PC-3 (cell line): ENCODE measurements around the gene MYO1C. TPM values are rescaled to one million over a fixed set of nuclear protein-coding genes. Genes with fewer than 3 reads are reported as not detected.
"Not testable (repeated sequence)": the region's sequence is repeated elsewhere in the genome, so short reads cannot be mapped to it uniquely, and the experiment has no call there.

Experiments used
- ATAC-seq: fragments of 200-7000 bp; cut with Tn5 transposase; 2 replicates; pipeline ENCODE4 v1.9.1; 2020; ENCODE audit warnings: mild to moderate bottlenecking, moderate library complexity
- BruUV-seq: library from RNA; stranded (reverse); fragments of 400-500 nt; replicated peaks from 2 replicates; lab custom pipeline; 2021; lab: Mats Ljungman, UMichigan
- CTCF ChIA-PET: fragments of 300-600 bp; sonication (Branson Sonifier 250); formaldehyde crosslinking; loops from one replicate; lab custom pipeline; 2022; ENCODE audit warnings: antibody characterized with exemption; lab: Charles Lee
- POLR2A ChIA-PET: fragments of 300-600 bp; sonication (Branson Sonifier 250); formaldehyde crosslinking; loops from one replicate; lab custom pipeline; 2022; ENCODE audit warnings: antibody characterized with exemption; ENCODE audit not compliant: unreplicated experiment; lab: Charles Lee
- DNase-seq: peaks from one replicate; pipeline ENCODE4 v3.0.0-alpha.2; 2015
- H2AFZ ChIP-seq: fragments of 300-600 bp; sonication (generic); 2 replicates; pipeline ENCODE4 v1.6.0; 2016; ENCODE audit warnings: antibody characterized with exemption, low read length
- H3F3A ChIP-seq: fragments of 300-600 bp; sonication (generic); one replicate; pipeline ENCODE4 v1.6.0; 2017; ENCODE audit warnings: antibody characterized with exemption, low read length, control low read depth, mild to moderate bottlenecking; ENCODE audit not compliant: unreplicated experiment
- H3K27ac ChIP-seq: fragments of 300-600 bp; sonication (generic); 2 replicates; pipeline ENCODE4 v1.5.1; 2016; ENCODE audit warnings: mild to moderate bottlenecking, low read length
- H3K27me3 ChIP-seq: fragments of 300-600 bp; sonication (generic); 2 replicates; pipeline ENCODE4 v1.6.1; 2016; ENCODE audit warnings: low read length, mixed read lengths
- H3K36me3 ChIP-seq: fragments of 300-600 bp; sonication (generic); 2 replicates; pipeline ENCODE4 v1.6.1; 2016; ENCODE audit warnings: low read depth, mixed run types, low read length, mixed read lengths
- H3K4me1 ChIP-seq: fragments of 300-600 bp; sonication (generic); 2 replicates; pipeline ENCODE4 v1.5.1; 2016; ENCODE audit warnings: low read length; ENCODE audit not compliant: insufficient read depth
- H3K4me2 ChIP-seq: fragments of 300-600 bp; sonication (generic); 2 replicates; pipeline ENCODE4 v1.6.0; 2016; ENCODE audit warnings: low read length
- H3K4me3 ChIP-seq: fragments of 300-600 bp; sonication (generic); 2 replicates; pipeline ENCODE4 v1.5.1; 2016; ENCODE audit warnings: mild to moderate bottlenecking, low read length, mixed read lengths
- H3K79me2 ChIP-seq: fragments of 300-600 bp; sonication (generic); 2 replicates; pipeline ENCODE4 v1.6.1; 2017; ENCODE audit warnings: low read length, mixed read lengths
- H3K9ac ChIP-seq: fragments of 300-600 bp; sonication (generic); 2 replicates; pipeline ENCODE4 v1.6.0; 2016; ENCODE audit warnings: mild to moderate bottlenecking, low read length
- H3K9me2 ChIP-seq: fragments of 300-600 bp; sonication (generic); replicated peaks from 2 replicates; pipeline ENCODE4 v1.6.1; 2016; ENCODE audit warnings: mixed run types, low read length, mixed read lengths
- H3K9me3 ChIP-seq: fragments of 300-600 bp; sonication (generic); 2 replicates; pipeline ENCODE4 v1.6.1; 2016; ENCODE audit warnings: low read length, mixed read lengths
- H4K20me1 ChIP-seq: fragments of 300-600 bp; sonication (generic); 2 replicates; pipeline ENCODE4 v1.6.1; 2016; ENCODE audit warnings: low read length, mixed read lengths
- CTCF ChIP-seq: fragments of 300-600 bp; sonication (generic); conservative IDR thresholded peaks from 2 replicates; pipeline ENCODE4 v1.5.1; 2017; ENCODE audit warnings: antibody characterized with exemption, low read depth, mild to moderate bottlenecking, low read length
- EZH2 ChIP-seq: fragments of 300-600 bp; sonication (generic); IDR thresholded peaks from one replicate; pipeline ENCODE4 v1.6.1; 2017; ENCODE audit warnings: antibody characterized with exemption, mild to moderate bottlenecking, low read length; ENCODE audit not compliant: unreplicated experiment
- EZH2phosphoT487 ChIP-seq: fragments of 300-600 bp; sonication (generic); IDR thresholded peaks from 2 replicates; pipeline ENCODE4 v1.6.1; 2018; ENCODE audit warnings: mild to moderate bottlenecking, antibody characterized with exemption, low read length, borderline replicate concordance
- intact Hi-C: fragments of 100-400 bp; cut with micrococcal nuclease; formaldehyde crosslinking; loops from 2 replicates; pipeline ENCODE4 v1.9.0; 2023
- total RNA-seq: library from RNA; depleted of rRNA; stranded (reverse); fragments of >200 nt; gene quantifications from 2 replicates; pipeline ENCODE4 v1.2.3, GENCODE V29; 2014

Gene MYO1C
- total RNA-seq, 1 experiment from 2014 or later: 76.4 TPM

DNA sequence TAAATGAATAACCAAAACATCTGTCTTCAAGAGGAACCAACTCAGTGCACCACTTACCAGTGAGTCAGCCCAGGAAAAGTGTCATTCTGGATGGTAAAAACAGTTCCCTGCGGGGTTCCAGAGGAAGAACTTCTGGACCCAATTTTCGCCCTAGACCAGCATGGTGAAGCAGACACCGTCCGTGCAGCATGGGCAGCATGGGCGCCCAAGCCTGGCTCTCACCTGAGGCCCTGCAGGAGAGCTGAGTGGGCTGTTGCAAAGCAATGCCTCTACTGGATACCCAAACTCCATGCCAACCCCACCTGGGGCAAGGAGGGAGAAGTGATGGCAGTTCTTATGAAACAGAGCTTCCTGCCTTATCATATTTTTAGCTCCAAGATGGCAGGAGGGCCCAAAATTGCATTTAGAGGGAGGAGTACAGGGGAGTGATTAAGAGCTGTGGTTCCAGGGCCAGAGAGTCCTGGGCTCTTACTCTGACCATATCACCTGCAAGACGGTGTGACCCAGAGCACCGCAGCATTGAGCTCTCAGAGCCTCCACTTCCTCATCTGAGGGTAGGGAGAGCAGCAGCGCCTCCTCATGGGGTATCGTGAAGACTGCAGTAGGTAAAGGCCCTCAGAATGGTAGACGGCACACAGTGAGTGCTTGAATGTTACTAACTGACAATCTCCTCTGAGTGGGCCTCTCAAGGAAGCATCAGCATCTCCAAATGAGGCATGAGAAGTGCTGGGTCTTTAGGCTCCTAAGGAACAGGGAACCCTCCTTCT lies 40.5 kb upstream of the MYO1C start:
- Histone ChIP-seq H3K9me2 (no peaks in the 10 kb centered on the region), H3F3A (no peaks in the 10 kb centered on the region), H2AFZ (no peak overlapping the region), H3K4me2 (no peak overlapping the region), H3K9ac (no peak overlapping the region), H4K20me1 (no peaks in the 10 kb centered on the region), H3K4me1 (no peaks in the 10 kb centered on the region), H3K27me3 (no peaks in the 10 kb centered on the region), H3K36me3 (peaks cover 11% of the 10 kb centered on the region), H3K4me3 (no peak overlapping the region), H3K27ac (no peak overlapping the region), H3K79me2 (no peaks in the 10 kb centered on the region), H3K9me3 (no peaks in the 10 kb centered on the region)
- CTCF ChIA-PET: no interaction called here
- intact Hi-C loops: no loop called here
- BruUV-seq: no TSS peak
- ATAC-seq: no peak
- POLR2A ChIA-PET: no interaction called here
- peak; percentile 3 for DNase-seq
- no peak for TF ChIP-seq EZH2
- peak; percentile 45 for TF ChIP-seq CTCF

GRCh38 chr17:1529863-1530262 lies 37.4 kb upstream of the MYO1C start:
- no peaks in the 10 kb centered on the region for H4K20me1 ChIP-seq
- H2AFZ ChIP-seq: no peak overlapping the region
- H3K36me3 ChIP-seq: peaks cover 12% of the 10 kb centered on the region; the same call in 1 of the 2 replicates
- no peak for TF ChIP-seq CTCF
- TF ChIP-seq EZH2: no peak
- no peak for TF ChIP-seq EZH2phosphoT487
- no peaks in the 10 kb centered on the region for H3K9me2 ChIP-seq
- H3F3A ChIP-seq: no peaks in the 10 kb centered on the region
- POLR2A ChIA-PET: no interaction called here
- H3K27ac ChIP-seq: no peak overlapping the region
- H3K79me2 ChIP-seq: no peaks in the 10 kb centered on the region
- no peak for DNase-seq
- ATAC-seq: no peak; the same call in 1 of the 2 replicates
- no peaks in the 10 kb centered on the region for H3K27me3 ChIP-seq
- BruUV-seq: no TSS peak
- no peak overlapping the region for H3K4me2 ChIP-seq
- H3K4me3 ChIP-seq: no peak overlapping the region
- H3K4me1 ChIP-seq: no peaks in the 10 kb centered on the region
- H3K9me3 ChIP-seq: no peaks in the 10 kb centered on the region
- intact Hi-C loops: no loop called here
- H3K9ac ChIP-seq: no peak overlapping the region
- CTCF ChIA-PET: no interaction called here

GRCh38 chr17:1526876-1527275 lies 34.4 kb upstream of the MYO1C start:
- H3K9ac ChIP-seq, H3K36me3 ChIP-seq, H3K4me3 ChIP-seq, H3K4me2 ChIP-seq, H2AFZ ChIP-seq, BruUV-seq, CTCF ChIA-PET, intact Hi-C loops, H3K27me3 ChIP-seq, POLR2A ChIA-PET, ATAC-seq, H3F3A ChIP-seq, H3K27ac ChIP-seq, H3K79me2 ChIP-seq, H3K9me2 ChIP-seq, DNase-seq, H3K4me1 ChIP-seq, H3K9me3 ChIP-seq, H4K20me1 ChIP-seq: not testable (repeated sequence)
